ENCODE data around the gene FRS3.

The FRS3 gene

DNA sequence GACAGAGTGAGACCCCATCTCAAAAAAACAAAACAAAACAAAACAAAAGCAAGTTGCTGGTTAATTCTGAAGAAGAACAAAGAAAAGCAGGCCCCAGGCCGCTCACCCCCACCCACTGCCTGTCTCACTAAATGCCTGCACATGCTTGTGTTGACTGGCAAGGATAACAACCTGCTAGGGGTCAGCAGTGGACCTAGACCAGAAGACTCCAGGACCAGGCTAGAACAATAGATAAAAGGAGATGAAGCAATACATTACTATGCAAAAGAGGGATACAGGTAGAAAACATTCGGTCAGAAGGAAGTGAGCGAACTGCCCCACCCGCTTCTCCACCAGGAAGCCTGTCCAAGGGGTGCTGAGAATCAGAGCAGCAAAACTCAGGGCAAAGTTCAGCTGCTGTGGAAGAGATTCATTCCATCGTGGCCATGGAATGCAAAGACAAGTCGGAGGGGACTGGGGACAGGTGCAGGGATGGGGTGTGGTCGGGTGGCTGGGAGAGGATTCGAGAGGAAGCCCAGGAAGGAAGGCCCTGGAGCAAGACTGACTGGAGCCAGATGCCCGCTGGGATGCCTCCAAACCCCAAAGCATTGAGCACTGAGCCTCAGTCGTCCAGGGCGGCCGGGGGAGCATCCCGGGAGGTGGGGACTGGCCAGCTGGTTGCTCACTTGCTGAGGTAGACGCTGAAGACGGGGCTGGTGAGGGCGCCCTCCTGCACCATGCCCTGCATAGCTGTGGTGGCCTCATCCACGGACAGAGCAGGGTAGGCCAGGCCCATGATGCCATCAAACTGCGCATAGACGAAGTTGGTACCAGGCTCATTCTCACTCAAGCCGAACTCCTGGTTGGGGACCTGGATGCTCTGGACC, 37.8 kb downstream of the FRS3 start:
- no peak for DNase-seq

DNA sequence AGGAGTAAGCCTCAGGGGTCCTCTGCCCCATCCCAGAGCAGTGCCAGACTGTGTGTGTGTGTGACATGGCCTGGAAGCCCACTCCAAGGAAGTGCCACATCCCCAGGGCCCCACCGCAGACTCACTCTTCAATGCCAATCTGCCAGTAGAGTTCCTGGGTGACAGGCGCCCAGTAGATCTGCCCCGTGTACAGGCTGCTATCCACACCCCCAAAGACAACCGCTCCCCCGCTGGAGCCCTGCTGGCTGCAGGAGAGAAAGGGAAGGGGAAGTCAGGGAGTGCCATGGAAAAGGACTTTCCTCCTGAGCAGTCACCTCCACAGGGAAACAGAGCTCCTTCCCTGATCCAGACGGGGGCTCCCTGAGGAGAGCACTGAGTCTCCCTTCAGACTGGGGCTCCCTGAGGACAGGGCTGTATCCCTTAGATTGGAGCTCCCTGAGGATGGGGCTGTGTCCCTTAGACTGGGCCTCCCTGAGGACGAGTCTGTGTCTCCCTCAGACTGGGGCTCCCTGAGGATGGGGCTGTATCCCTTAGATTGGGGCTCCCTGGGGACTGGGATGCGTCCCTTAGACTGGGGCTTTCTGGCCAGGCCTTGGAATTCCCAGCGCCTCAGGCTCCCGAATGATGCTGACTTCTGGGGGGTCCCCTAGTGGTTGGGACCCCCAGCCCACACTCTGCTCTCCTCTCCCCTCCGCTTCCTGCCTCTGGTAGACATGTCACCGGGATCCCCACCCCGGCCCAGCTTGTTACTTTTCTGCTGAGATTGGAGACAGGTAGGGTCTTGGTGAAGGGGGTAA, 39.1 kb downstream of the FRS3 start:
- no peak for DNase-seq

DNA sequence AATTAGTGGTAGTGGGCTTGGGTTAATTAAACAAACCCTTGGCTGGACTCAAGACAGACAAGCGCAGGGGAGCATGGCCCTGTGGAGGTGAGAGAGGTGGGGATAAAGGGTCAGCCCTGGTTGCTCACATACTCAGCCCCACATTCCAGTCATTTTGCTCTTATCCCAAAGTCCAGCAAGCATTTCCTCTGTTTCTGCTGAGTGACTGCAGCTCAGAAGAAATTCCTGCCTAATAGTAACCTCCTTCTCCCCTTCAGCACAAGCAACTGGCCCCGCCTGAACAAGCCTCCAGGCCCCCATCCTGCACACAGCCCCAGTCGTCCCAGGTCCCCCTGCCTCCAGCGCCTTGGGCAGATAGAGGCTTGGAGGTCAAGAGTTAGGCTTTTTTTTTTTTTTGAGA, 40.7 kb downstream of the FRS3 start:
- DNase-seq = no peak

DNA sequence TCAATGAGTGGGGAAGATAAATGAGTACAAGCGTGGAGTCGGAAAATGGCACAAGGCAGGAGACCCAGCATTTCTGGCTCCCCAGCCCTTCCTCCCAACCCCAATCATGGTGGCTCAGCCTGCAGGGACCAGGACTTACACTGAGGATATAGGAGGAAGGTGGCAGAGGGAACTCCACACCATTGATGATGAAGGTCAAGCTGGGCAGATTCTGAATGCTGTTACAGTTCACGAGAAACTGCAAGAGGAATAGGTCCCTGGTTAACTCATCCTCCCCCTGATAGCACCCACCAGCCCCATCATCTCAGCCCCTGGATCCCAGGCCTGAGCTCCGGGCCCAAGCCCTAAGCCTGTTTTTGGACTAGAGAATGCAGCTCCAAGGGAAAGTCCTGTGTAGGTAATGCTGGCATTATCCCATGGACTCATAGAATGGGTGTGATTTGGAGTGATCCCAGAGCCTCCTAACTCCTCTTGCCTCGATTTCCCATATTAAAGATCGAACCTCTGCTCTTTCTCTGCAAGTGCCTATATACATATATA, 42.0 kb downstream of the FRS3 start:
- DNase-seq = no peak

DNA sequence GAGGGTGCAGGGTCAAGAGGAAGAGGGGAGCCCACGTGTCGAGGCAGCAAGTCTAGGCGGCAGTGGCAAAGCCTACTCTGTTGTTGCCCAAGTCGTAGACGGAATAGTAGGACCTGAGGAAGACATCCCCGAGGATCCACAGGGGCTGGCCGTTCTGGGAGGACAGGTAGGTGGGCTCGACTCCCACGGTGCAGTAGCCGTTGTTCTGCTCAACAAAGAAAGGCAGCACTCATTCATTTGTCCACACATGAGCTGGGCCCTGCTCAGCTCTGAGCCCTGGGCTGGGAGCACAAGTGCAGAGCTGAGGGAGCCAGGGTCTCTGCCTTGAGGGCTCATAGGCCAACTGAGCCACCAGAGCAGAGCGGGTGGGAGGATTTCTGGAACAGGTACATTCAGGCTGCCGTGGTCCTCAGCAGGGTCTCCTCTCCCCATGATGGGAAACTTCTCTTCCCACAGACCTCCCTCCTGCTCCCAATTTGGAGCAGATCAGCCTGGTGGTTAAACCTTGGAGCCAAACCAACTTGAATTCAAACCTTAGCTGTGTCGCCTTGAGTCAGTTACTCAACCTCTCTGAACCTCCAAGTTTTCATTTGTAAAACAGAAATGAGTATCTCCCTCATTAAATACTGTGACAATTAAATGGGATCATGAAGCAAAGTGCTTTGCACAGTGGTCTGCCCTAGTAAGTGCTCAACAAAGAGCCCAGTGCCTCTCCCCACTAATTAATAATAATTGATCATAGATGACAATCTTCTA, 42.7 kb downstream of the FRS3 start:
- no peak for DNase-seq

DNA sequence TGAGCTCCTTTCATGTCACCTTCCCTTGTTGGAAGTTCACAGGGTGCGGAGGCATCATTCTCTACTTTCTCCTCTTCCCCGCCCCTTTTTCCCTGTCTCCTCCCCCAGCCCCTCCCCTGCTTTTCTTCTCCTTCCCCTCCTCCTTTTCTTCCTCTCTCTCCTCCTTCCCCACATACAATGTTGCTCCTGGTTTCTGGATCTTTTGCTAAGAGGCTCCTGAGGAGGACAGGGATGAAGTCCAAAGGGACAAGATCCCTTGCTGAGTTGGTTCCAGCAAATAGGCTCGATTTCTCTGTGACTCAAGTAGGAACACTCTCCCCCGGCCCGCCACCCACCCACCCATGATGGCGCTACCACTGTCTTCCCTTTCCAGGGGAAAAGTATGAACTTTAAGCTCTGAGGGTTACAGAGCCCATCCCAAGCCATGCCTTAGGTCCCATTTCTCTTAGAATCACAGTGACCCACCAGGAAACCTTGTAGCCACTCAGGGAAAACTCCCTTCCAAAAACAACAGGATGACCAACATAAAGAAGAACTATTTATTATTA, 43.4 kb downstream of the FRS3 start:
- no peak for DNase-seq

DNA sequence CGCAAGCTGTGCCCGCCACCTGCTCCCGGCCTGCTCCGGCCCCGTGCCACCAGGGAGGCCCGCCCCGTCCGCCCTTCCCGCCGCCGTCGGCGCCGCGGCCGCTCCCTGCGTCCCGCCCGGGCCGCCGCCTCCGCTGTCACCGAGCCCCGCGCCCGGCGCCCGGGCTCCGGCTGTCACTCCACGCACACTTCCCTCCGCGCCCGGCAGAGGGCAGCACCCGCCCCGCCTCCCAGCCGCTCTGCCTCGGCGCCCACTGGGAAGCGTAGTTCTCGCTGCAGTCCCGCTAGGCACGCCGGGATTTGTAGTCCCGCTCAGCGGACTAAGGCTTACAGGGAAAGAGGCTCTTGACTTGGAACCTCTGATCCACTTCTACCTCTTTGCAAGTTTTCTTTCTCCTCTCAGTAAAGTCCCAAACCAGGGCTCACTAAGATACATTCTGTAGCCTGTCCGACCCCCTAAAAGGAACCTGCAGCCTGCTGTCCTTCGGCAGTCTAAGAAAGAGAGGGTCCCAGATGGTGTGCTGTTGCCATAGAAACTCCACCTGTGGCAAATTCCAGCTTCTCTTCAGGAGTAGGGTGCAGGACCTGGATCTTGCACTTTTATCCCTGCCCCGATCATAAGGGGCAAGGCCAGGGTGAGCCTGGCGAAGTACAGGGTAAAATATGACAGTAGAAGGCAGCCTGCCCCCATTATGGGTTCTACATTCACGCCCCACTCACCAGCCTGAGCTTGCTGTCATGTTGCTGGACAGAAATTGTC, 44.1 kb downstream of the FRS3 start, which contains the start of gene TFEB:
TSS of gene TFEB (minus strand) at position 182 of the 759 bp plus-strand sequence. CDS start 44,395 bp downstream, outside the sequence.
- peak; percentile 85 for DNase-seq

DNA sequence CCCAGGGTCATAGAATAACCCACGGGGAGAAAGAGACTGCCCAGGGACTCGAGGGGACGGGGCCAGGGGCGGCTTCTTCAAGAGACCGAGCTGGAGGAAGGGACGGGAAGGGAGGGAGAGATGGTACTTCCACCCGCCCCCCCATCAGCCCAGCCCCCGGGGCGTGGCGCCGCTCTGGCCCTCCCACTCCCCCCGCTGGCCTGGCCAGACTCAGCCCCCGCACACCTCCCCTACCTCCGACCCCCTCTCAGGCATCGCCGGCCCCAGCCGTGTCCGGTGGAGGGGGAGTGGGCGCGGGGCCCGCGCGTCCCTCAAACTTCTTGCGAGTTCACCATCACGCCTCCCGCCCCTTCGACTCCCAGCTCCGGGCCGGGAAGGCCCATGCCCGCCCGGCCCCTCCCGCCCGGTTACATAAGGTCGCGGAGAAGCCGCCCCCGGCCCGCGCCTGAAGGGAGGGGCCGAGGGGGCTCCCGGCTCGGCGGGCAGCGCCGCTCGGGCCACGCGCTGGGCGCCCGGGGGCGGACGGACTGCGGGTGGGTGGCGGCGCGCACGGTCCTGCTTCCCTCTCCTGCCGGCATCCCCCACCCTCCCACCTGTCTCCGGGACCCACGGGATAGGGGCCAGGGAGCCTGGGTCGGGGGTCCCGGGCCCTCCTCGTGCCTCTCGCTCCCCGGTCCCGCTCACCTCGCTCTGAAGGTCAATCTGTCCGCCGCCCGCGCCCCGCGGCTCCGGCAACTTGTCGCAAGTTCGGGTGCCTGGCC, 44.9 kb downstream of the FRS3 start:
- DNase-seq = peak; percentile 35

DNA sequence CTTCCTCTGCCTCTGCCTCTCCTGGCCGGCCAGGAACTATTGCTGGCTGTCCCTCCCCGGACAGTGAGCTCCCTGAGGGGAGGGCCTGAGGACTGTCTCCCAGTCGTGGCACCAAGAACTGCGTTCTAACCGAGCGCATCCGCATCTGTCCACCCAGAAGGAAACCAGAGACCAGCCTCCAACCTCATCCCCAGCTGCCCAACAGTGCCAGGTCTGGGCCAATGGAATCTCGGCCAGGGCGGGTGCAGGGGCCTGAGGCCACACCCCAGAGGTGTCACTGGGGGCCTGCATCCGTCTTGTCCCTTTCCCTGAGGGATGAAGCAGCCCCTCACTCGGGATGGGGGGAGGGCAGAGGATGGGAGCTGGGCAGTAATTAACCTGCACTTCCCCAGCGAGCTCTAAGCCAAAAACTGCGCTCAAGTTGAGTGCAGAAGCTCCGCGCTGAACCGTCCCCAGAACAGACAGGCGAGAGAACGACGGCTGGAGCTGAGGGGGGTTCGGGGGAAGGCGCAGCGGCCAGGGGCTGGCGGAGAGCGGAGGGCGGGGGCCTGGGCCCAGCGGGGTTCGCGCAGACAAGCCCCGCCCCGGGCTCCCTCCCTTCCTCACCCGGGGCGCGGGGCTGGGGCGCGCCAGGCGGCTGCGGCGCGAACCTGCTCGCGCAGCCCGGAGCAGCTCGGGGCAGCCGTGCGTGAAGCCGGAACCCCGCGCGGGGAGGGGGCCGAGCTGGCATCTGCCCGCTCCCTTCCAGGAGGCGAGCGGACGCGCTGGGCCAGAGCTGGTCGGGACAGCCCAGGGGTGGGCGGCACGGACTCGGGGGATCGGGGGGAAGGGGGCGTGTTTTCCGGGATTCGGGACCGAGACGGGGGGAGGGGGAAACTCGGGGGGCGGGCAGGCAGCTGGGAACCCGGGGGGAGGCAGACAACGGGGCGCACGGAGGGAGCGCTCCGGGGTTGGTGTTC, 45.7 kb downstream of the FRS3 start:
- DNase-seq = peak; percentile 70

DNA sequence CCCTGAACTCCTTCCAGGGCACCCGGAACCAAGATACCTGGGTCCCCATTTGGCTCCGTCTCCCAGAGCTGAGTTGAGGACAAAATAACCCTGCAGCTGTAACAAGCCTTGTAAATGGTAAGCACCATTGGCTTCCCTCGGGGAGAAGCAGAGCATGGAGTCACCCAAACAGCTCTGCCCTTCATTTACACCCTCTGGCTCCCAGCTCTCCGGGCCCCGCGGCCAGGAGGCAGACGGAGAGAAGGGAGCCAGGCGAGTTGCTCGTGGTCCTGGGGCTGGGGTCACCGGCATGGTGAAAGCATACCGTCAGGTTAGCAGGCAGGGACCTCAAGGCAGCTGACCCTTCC, 46.4 kb downstream of the FRS3 start:
- no peak for DNase-seq

DNA sequence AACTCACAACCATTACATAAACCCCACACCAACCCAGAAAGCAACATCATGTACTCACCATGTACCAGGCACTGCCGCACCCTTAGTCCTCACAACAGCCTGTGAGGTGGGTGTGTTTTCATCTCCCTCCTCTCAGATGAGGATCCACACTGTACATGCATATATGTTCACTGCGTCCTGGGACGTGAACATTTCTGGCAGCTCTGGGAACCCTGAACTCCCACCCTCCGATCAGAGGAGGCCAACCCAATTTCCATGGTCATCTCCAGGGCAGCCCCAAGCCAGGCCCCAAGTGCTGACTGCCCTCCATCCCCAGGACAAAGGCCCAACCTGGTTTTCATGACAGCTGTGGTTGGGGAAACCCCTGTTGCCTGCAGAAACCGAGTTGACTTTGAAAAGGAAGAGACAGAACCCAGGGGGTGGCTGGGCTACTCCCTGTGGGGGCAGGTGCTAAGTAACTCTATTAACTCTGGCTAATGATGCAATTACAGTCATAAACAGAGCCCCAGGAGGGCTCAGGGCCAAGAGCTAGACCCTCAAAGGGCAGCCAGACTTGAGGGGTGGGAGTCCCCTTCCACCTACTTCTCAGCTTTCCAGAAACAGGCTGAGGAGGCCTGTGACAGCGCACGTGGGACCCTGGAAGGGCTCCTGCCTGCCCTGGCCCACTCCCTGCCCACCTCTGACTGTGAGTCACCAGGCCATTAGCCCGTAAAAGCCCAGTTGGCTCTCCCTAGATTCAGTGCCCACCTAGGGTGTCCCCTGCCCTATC, 46.9 kb downstream of the FRS3 start:
- DNase-seq = peak; percentile 74

DNA sequence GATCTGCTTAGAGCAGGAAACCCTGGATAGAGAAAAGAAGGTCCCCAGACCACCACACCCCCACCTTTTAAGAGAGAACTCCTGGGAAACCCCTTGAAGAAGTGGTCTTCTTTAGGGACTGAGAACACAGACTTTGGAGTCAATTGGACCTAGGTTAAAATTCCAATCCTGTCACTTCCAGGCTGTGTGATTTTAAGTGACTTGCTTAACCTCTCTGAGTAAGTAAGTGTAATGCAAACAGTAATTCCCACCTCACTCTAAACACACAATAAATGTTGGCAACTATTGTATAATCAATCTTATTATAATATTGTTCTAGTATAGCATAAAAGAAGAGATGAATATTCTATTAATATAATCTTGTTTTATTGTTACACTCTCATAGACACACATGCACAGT, 47.6 kb downstream of the FRS3 start:
- DNase-seq = no peak

DNA sequence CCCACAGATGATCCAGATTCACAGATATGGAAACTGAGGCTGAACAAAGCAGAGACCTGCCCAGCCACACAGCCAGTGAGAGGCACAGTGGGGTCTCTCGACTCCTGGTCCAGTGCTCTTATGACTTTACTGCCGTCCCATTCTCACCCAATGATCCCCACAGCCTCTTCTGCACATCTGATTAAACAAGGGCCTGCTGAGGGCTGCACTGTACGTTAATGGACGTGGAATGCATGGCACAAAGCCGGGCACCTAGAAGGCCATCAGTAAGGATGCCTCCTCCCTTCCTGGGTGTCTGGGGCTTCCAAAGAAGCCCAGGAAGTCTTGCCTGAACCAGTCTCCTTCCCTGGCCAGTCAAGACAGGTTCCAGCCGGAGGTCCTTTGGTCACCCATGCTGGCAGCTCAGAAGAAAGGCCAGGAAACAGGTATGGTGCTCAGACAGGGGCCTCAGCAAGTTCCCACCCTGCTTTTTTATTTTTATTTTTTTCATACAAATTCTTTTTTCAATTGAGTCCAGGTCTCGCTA, 48.1 kb downstream of the FRS3 start:
- no peak for DNase-seq

DNA sequence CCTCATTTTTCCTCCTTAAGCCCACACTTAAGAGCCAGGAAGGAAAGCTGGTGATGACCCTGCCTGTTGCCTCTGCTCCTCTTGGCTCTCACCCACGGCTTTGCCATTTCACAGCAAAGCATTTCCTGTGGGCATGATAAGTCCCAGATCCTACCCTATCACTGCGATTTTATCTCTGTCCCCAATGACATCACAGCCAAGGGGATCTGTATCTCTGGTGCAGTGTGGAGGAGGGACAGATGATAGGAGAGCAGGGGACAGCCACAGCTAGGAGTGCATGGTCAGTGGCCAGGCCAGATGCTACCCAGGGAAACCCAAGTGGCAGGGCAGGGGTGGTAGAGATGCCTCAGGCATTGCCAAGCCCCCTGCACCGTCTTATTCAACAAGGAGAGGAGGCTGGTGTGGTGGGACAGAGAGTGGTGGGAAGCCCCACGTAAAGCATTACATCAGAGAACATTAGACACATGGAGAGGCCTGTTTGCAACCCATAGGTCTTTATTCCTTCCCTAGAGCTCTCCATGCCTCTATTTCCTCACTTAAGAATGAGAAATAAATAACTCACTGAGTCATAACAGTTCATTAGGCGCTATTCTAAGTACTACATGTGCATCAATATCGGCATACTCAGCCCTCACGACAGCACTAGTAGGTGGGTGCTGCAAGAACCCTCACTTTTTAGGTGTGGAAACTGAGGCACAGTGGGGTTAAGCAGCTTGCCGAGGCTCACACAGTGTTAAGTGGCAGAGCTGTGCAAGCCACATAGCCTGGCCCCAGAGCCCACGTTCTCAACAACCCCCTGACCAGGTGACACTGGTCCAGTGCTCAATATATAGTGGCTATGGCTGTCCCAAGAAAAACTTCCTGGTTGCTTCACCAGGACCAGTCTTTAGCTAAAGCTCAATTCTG, 48.9 kb downstream of the FRS3 start:
- no peak for DNase-seq

DNA sequence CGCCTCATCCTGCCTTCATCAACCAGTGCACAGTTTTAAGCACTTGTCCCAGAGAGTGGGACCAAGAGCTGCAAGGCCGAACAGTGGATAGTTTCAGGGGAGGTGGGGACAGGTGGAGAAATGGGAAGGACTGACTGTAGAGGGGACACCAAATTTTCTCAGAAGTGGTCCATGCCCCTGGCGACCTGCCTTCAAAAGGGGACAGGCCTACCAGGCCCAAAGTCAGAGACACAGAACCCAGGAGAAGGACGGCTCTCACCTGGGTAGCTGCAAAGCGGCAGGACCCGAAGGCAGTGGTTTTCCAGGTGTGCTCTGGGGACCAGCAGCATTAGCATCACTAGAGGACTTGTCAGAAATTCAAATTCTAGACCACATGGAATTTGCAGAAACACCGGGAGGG, 50.1 kb downstream of the FRS3 start:
- DNase-seq = no peak

DNA sequence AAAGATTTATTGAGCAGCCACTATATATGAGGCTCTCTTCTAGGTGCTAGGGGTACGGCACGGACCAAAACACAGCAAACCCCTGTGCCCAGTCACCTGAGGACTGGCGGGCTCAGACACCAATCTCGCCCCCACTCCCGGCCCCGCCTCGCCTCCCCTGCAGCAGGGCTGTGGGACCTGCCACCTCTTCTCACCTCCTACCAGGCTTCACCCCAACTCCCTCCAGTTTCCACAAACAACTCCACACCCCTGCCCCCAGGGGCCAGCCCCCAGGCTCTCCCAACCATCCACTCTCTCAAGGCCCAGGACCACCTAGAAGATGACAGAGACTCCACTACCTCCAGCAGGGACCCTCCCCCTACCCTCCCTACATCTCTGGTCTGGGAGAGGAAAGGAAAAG, 50.7 kb downstream of the FRS3 start:
- DNase-seq = no peak

DNA sequence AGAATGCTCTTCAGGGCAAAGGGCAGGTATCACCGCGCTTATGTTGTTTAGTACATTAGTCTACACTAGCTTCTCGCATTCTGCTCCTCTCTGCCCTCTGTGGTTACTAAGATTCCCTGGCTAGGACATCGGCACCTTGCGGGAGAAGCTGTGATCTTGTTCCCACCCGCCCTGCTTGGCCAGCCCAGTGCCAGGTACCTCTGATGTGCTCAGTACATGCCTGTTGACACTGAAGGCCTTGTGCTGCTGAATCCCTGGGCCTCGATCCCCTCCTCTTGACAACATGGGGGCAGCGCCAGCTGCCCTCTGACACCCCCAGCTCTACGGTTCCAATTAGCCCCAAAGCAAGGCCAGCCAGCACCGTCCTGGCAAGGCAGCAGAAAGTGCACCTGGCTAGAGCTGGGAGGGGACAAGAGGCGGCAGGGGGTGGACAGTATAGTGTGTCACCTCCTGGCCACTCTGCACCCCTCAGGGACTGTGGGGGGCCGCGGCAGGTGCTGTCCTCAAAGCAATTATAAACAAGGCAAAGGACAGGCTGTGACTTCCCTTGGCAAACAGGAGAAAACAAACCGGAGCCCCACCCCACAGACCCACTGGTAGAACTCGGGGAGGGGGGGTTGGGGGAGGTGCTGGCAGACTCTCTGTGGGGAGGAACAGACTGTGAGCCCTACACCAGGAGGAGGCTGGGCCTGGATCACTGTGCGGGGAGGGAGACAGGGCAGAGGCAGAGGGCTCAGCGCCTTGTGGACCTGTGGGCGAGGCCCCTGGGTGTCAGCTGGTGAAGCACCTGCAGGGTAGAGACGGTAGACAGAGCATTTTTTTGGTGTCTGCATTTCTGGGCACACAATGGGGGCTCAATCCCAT, 51.4 kb downstream of the FRS3 start:
- no peak for DNase-seq
